Activated CD4-positive, CD25-positive, alpha-beta regulatory T cell treated with anti-CD3 and anti-CD28 coated beads, Interleukin-2, amount 50 U/mL, for 24 hours (primary cell): ENCODE data around the gene CXCR5.

ENCODE experiments used
- ATAC-seq, 2 donors: fragments of 150-1000 bp; cut with Tn5 transposase; one replicate each; pipeline ENCODE4 v1.10.0; 2021; ENCODE audit warnings: mild to moderate bottlenecking in 1 of 2, moderate library complexity in 1 of 2

CXCR5 gene

DNA sequence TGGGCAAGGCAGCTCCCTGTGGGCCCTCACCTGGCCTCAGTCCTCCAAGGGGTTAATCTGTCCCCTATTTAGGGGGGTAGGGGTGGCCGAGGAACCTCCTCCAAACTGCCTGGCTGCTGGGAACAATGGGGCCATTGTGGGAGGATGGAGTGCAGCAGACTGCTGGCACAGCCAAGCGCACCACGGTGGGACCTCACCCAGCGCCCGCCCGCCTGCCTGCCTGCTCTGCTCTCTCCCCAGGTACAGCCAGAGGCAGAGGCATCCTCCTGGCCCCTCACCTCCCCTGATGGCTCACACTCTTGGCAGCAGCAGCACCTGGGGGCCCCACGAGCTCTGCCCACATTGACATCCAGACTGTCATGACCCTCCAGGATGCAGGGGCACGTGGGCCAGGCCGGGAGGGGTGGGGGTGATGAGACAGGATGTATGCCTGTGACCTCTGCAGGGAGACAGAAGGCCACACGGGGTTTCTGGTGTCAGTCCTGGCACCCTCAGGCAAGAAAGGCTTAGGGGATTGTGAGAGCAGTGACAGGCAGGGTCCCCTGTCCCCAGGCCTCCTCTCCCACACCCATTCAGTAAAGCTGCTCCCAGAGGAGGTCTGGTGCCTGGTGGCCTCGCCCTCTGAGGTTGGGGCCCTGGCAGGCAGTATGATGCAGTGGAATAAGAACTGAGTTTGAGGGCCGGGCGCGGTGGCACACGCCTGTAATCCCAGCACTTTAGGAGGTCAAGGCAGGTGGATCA, 30.7 kb downstream of the CXCR5 start:
- ATAC-seq, result peak; percentile 37 to 50

DNA sequence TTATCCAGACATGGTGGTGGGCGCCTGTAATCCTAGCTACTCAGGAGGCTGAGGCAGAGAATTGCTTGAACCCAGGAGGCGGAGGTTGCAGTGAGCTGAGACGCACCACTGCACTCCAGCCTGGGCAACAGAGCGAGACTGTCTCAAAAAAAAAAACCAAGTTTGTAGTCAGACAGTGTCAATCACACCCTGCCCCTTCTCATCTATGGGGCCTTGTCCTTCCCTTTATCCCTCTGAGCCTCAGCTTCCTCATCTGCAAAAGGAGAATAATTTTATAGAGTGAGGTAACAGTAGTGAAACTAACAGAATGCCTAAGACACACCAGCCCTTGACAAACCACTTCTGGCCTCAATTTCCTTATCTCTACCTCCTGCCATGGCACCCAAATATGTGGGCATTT, 31.3 kb downstream of the CXCR5 start:
- no peak for ATAC-seq

DNA sequence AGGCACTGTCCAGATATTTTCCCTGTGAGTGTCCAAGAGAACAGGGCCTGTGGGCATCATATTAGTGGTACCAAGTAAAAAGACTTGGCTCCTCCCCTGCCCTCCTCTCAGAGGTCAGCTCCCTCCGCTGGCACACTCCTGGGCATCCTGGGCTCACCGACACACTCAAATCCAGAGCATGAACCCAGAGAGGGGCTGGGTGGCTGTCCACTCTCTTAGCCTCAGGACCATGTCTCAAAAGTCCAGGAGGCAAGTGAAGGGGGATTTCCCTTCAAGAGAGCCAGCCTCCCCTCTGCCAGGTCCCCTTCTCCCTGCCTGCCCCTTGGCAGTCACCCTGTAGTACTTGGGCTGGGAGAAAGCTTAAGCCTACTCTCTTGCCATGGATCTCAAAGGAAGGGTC, 31.7 kb downstream of the CXCR5 start:
- ATAC-seq, result no peak

DNA sequence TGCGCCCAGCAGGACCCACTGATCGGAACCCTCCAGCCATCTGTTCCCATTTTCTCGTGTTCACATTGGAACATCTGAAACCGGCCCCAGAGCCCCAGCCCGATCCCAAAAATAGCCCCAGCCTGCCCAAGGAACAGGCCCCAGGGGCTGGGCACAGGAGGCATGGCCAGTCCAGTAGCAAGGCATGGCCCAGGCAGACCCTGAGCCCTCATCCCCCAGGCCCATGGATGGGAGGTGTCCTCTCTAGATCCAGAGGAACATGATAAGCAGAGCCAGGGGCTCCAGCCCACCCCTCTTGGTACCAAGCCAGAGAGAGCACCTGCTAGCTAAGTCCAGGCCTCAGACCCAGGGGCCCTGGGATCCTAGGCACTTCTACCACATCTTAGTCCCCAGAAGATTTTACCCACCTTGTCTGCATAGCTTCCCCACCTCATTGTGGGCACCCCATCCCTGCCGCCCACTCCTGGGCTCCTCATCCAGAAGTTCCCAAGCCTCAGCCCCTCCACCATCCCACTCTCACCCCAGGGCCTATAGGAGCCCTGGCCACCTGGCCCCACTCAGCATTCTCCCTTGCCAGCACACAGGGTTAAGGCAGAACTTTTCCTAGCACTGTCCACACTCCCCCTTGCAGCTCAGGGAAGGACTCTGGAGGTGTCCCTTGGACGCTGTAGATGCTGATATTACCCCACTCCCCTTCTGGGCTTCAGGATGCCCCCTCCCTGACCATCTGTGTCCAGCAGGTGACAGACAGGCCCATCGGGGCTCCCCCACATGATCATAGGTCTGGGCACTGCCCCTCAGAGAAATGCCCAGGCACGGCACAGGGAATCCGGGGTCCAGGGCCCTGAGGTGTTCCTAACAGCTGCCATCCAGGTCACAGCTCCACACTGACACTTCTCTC, 32.5 kb downstream of the CXCR5 start:
- no peak for ATAC-seq

DNA sequence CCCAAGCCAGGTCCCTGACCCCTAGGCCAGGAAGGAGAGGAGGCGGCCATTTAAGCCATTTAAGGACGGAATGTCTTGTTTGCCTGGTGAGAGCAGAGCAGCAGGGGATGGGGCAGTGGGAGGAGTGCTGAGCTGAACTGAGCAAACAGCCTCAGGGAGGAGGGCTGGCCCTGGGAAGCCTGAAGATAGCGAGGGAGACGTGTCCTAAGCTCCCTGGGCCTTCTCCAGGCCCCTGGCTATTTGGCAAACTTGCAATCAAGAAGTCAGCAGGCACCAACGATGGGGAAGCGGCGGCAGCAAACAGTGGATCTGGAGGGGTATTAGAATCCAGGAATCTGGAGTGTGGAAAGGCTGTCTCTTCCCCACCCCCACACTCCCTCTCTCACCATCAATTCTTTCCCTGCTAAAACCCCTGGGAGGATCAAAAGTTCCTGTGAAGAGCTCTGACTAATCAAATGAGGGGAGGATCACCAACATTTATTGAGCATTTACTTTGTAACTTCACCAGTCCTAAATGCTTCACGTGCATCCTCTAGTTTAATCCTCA, 33.2 kb downstream of the CXCR5 start:
- no peak for ATAC-seq

DNA sequence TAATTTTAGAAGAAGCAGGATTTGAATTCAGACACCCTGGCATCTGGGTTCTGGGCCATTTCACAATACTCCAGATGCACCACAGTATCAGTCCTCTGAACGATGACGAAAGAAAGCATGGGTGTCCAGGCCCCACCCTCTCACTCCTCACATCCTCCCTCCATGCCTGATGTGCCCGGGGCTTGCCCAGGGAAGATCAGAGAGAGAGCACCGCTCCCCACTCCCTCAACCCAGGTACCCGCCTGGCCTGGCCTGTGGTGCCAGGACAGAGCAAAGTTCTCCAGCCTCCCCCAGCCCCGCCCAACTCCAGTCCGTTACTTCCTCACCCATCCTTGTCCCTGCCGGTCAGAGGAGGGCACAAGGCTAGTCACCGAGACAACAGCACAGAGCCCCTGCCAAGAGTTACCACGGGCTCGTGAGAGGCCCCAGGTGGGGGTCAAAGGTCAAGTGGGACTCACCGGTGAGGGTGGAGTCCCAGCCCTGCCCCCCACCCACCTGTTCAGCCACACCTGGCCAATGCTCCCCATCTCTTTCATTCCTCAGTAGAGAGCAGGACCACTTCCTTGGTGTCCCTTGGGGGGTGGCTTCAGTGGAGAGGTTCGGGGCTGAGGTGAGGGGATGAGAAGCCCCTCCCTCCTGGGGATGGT, 33.9 kb downstream of the CXCR5 start:
- peak; percentile 50 to 55 for ATAC-seq

DNA sequence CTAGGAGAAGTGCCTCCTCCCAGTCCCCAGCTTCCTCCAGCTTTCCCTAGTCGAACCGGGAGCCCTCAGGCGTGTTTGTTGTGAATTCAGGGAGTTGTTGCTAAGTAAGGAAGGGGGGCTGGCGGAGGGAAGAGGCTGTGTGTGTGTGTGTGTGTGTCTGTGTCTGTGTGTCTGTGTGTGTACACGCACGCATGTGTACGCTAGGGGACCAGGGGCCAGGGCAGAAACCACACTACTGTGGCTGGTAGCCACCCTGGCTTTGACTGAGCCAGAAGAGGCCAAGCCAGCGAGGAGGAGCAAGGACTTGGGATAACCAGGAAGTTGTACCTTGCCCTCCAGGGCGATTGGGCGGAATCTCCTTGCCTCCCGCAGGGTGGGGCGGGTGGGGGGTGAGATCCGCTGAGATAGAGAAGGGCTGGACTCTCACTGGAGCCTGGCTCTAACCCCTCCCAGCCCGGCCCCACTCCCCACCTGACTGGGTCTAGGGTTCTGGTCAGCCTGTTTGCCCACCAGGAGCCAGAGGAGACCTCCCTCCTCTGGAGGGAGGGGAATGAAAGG, 34.5 kb downstream of the CXCR5 start:
- ATAC-seq, result no peak

DNA sequence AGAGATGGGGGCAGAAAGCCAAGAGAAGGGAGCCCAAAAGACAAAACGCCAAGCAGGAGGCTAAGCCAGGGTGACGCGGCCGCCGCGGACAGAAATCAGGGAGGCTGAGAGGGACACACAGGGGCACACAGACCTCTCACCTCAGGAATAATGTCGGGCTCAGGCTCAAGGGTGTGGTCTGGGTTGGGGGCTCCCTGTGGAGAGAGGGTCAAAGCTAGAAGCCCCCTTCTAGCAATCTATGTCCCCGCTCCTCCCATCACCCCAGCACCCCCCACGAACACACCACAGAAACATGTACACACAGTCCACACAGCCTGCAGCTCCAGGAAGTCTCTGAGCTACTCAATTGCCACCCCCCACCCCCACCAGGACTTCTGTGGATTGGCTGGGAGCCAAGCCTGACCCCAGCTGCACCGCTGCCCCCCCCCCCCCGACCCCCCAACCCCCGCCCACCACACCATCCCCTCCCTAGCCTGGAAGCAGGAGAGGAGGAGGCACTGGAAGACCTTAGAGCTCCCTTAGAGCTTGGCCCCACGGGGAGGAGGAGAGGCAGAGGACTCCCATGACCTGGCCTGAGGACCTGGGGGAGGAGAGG, 35.1 kb downstream of the CXCR5 start:
- no peak for ATAC-seq

DNA sequence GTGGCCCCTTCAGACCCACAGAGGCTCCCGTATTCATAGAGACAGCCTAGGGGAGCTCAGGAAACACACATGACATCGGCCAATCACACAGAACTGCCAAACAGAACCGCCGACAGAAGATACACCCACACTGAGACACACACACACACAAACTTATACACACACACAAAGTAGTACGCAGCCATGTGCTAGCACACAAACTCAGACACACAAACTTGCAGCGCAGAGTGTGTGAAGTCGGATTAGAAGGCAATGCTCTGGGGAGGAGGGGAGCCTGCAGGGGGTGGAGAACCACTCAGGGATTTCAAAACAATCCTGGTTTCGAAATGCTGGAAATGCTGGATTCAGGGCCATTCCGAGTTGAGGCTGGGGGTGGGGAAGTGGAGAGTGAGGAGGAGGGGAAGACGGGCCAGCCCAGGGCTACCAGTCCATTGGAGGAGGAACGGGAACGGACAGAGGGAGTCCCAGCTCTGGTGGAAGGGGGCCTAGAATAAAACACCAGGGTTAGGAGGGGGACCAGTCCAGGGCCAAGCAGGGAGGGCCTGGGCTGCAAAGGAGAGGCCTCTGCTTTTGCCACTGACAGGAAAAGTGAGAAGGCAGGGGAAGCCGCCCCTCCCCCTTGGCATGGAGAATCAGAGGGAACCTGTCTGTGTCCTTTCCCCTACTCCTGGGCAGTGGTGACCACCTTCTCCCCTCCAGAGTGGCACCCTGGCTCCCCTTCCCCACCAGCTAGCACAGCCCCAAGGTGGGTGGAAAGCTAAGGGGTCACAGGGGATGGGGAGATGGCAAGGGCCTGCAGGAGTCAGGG, 37.6 kb downstream of the CXCR5 start:
- ATAC-seq, result no peak

DNA sequence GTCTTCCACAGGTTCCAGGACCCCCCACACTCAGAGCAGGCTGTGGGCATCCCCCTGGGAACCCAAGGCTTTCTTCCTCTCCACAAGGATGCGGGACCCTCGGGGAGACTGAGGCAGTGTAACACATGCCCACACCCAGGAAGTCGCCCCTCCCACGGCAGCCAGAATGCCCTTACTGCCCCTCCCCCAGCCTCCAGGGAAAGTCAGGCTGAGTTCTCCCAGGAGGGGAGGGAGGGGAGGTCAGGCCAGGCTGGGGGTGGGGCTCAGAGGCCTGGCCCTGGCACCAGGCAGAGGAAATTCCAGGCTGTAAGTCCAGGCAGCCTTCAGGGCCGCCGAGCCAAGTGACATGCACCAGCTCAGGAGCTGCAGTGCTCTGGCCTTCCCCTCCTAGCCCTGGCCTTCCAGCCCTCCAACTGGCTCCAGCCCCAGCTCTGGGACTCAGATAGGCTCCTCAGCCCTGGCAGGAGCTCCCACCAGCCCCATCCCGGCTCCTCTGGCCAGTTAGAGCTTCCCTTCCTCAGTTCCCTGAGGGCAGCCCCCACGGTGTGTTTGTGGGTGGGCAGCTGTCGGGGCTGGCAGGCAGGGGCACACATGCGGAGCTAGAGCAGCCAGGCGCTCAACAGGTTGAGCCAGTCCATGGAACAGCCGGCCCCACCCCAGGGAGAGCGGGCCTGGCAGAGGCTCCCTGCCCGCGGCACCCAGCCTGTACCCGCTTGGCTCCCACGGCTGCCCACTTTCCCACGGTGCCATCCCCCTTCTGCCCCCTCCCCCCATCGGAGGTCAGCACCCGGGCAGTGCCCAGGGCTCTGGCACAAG, 38.4 kb downstream of the CXCR5 start:
- no peak for ATAC-seq

DNA sequence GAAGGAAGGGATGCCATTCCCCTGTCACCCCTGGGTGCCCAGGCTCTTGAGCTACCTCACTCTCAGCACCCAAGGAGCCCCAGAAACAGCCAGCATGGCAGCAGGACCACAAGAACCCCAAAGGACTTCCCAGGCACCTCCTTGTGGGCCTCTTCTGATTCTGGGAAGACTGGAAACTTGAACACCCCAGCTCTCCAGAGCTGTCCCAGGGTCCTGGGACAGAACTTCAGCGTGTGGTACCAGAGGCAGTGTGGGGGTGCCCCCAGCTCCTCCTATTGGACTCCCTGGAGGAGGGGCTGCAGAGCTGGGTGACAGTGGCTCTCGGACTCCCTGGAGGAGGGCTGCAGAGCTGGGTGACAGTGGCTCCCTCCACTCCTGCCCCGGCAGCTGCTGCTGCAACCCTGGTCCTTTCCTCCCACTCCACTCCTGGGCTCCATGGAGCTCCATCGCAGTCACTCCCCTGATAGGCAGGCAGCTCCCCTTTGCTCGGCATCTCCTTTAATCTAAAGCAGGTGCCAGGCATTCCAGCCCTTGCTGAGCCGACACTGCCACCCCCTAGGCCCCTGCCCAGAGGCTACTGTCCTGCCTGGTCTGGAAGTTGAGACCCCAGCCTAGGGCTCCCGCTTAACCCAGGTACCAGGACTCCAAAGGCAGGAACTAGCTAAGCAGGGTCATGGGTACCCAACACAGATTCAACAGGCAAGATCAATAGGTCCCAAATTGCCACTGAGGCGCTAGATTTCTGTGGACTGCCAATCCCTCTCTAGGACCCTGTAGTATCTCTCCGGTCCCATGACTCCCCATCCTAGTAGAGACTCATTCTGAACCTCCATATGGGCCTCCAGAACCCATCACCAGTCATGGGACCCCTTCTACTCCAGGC, 39.3 kb downstream of the CXCR5 start:
- no peak for ATAC-seq

DNA sequence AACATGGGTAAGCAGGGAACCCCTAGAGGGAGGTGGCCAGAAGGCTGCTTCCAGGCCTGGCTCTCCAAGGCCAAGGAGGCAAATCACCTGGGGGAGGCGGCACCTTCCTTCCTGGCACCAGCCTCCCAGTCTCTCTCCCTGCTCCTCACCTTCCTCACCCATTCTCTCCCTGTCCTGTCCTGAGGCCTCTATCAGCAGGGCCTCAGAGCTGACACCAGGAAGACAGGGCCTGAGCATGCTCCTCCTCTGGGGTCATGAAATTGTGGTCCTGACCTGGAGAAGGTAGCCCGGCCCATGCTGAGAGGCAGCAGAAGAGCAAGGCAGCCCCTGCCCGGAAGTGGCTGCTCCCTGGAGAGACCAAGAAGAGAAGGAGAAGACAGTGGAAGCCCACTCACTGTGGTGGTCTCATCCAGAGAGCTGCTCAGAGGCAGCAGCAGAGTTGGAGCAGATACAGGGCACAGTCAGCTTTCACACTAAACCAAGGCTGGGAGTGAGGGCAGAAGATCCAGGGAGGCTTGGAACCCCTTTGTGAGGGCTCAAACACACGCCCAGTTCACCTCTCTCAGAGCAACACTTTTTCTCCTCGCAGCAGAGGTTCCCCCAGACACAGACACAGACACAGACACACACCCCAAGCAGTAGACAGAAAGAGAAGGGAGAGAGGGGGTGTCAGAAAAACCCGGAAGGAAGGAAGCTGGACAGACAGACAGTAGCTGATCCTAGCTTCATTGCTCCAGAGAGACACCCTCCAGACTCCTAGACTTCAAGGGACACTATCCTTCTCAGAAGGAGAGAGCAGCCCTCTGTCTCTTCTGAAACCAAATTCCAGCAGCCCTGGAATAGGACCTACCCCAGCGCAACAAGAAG, 40.3 kb downstream of the CXCR5 start:
- ATAC-seq, result no peak

DNA sequence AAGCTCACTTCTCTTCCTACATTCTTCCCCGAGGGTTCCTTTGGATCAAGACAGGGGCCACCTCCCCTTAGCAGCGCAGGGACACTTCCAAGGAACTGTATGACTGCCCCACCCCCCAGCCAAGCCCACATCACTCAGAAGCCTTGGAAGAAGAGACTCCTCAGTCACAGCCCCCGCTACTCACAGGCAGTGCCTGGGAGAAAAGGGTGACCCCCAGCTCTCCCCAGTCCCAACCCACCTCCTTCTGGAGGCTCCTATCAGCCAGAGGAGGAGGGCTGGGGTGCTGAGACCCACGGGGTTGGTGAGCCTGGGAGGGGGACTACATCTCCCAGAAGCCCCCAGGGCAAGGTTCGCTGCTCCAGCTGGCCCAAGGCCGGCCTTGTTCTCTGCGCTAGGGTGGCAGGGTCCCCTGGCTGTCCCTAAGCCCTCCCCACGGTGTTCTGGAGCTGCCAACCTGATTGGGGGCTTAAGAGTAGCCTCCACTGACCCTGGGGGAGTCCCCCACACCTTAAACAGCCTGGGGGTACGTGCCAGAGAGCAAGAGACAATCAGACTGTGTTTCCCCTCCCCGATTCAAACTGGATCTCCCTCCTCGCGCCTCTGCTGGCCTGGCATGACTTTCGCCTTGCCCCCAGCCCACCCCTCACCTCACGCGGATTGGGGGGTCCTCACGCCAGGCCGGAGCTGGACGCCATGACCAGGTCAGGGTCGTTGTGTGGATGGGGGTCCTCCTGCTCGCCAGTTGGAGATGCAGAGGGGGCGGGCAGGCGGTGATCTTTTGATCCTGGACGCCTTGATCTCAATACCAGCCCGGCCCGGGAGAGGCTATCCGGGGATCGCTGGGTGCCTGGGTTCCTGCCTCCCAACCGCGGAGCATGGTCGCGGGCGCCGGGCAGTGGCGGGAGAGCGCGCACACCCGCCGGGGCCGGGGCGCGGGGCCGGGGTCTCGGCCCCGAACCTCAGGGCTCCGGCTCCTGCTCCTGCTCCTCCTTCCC, 41.2 kb downstream of the CXCR5 start:
- no peak for ATAC-seq

DNA sequence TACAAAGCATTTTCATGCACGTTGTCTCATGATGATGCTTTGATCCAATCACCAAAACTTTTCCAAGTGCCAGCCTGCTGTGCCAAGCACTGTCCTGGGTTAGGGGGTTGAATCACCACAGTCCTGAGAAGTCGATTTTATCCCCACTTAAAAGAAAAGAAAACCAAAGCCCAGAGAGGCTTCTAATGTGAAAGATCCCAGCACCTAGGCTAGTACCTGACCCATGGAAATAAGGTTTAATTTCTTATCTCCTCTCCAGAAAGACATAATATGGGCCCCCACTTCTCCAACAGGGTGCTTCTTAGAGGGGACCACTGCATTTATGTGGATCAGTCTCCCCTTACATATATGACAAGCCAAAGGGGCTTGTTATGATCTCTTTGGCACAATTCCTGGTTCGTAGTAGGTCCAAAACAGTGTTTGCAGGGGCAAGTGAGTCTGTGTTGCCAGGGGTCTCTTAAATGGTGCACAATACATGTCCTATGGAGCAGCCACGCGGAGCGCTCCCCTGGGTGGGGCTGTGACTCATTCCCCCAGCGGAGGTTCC, 43.9 kb downstream of the CXCR5 start:
- no peak for ATAC-seq

DNA sequence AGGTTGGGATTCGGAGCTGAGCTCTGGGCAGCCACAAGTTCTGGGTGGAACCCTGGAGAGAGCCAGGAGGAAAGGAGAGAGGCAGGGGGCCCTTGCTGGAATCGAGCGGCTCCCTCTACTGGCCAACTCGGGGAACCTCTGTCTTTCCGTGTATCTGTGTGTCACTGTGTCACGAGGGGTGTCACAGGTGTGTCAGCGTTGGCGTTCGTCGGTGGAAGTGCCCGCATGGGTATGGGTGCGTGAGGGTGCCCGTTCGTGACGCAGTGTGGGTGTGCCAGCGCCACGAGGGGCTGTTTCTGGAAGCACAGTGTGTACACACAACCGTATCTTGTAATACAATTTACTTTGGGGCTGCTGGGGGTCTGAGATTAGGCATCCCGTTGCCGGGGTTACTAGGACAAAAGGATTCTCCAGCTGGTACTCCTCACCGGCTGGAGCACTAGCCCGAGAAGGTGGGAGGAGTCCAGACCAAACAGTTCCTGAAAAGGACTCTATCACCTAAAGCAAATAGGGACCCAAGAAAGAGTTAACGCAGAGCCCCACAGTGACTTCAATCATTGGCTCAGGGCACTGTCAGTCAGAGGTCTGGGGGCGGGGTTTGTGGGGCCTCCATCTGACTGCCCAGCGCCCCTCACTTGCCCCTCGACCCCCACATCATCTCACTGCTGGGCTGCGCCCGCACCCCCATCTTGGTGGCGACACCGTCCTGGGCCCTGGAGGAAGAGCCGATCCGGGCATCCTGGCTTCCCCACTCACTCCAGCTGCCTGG, 44.6 kb downstream of the CXCR5 start:
- ATAC-seq, result peak; percentile 63 to 64

DNA sequence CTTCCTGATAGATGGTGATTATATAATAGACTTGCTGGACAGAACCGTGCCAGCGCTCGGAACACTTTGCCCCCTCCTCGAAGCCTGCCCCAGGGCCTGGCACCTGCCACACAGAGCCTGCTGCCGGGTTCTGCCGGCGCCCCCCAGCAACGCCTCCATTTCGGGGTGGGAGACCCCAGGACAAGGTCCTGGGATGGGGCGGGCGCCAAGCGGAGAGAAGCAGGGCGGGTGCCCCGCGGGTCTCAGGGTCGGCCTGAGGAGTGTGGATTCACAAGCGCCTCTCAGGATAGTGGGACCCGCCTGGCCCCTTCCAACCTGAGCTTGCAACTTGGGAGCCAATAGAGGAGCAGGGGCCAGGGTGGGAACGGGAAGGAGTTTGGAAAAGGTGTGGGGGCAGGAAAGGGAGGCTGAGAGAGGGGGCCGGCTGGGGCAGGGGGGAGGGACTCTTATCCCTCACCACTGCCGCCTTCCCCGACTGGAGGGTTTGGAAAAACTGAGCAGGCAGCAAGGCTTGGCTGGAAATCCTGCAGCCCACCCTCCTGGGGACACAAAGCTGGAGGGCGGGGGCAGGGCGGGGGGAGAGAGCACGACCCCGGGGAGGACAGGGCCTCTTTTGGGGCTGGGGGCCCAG, 45.3 kb downstream of the CXCR5 start:
- ATAC-seq, result peak; percentile 2 to 4
